AG09319 (cell line): ENCODE results near the gene SOX6.

Experiments used
- DNase-seq: peaks from one replicate; pipeline ENCODE4 v3.0.0-alpha.2; 2010; ENCODE audit warnings: low read depth; ENCODE audit errors: extremely low read depth
- TF ChIP-seq, protein P1 (sequence below): IDR thresholded peaks from 2 replicates; pipeline ENCODE4 v1.5.1; 2011; ENCODE audit warnings: low read depth, mild to moderate bottlenecking, inconsistent platforms, low read length, moderate library complexity

The SOX6 gene

GRCh38 chr11:15956302-15956701 is 400.0 kb downstream of the SOX6 start:
- TF ChIP-seq, protein P1, sequence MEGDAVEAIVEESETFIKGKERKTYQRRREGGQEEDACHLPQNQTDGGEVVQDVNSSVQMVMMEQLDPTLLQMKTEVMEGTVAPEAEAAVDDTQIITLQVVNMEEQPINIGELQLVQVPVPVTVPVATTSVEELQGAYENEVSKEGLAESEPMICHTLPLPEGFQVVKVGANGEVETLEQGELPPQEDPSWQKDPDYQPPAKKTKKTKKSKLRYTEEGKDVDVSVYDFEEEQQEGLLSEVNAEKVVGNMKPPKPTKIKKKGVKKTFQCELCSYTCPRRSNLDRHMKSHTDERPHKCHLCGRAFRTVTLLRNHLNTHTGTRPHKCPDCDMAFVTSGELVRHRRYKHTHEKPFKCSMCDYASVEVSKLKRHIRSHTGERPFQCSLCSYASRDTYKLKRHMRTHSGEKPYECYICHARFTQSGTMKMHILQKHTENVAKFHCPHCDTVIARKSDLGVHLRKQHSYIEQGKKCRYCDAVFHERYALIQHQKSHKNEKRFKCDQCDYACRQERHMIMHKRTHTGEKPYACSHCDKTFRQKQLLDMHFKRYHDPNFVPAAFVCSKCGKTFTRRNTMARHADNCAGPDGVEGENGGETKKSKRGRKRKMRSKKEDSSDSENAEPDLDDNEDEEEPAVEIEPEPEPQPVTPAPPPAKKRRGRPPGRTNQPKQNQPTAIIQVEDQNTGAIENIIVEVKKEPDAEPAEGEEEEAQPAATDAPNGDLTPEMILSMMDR = no peak

GRCh38 chr11:15955595-15955994 is 400.8 kb downstream of the SOX6 start:
- TF ChIP-seq, protein P1 = no peak
- no peak for DNase-seq

More at GRCh38 chr11:15956302-15956701, 400.0 kb downstream of the SOX6 start:
- DNase-seq = no peak

- no peak for DNase-seq
- TF ChIP-seq, protein P1 = no peak
These were observed 408.4 kb downstream of the SOX6 start for GRCh38 chr11:15947681-15948648.

DNA sequence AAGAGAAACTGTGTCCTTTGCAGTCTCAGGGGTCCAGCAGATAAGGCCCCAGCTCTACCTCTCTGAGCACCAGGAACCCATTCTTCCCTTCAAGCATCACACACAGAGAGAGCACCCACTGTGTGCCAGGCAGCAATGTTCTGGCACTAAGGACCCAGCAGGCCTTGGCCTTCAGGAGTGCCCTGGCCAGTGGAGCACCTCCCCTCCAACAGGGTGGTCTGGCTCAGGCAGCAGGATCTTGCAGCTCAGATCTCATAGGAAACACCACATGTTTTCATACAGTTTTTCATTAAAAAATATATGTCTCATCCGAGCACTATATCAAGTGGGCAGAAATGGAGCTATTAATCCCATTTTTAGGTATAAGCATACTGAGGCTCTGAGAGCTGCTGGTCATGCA is 410.6 kb downstream of the SOX6 start:
- TF ChIP-seq, protein P1 = no peak
- no peak for DNase-seq

DNA sequence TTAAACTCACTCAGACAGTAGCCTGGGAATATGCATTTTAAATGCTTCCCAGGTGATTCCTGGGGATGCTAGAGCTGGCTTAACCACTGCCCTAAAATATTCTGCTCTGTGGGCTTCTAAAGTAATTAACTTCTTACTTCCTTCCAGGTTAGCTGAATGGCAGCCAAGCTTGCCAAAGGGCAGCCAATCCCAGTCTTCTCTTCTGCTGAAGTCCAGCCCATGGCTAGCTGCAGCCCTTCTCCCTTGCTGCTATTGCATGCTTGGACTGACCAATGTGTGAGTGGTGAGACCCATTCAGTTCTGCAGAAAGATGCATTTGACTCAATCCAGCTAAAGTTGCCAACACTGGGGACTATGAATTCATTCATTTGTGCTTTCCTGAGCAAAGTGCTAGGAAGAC is 411.9 kb downstream of the SOX6 start:
- TF ChIP-seq, protein P1 = no peak
- no peak for DNase-seq

- no peak for DNase-seq
- TF ChIP-seq, protein P1 = no peak
These were observed 412.7 kb downstream of the SOX6 start for GRCh38 chr11:15943418-15944197.

DNA sequence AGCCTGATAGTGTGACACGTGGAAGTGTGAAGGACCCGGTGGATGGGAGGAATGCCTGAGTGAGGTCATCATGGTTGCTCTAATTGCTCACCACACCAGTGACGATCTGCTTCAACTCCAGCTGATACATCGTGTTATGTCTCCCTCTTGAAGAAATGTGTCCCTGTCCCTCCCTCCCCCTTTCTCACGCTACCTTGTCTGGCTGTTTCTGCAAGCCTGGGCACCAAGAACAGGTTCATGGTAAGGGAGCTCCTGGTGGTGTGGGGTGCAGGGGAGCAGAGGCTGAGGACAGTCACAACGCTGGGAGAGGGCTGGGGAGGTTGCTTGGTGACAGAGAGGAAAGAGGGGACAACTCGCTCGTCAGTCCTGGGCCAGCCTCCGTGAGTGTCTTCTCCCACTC is 413.4 kb downstream of the SOX6 start:
- TF ChIP-seq, protein P1 = no peak
- DNase-seq = no peak
